ENCODE results near the gene SENP7.
"Not testable (repeated sequence)": the region's sequence is repeated elsewhere in the genome, so short reads cannot be mapped to it uniquely, and the experiment has no call there.

The SENP7 gene

GRCh38 chr3:101461451-101461850, 51.6 kb downstream of the SENP7 start:
- no peak for TF ChIP-seq BACH2 (CRISPR knock-in tag; IDR thresholded peaks at IDR 0.05; ENCODE audit: borderline replicate concordance)
- no peak for TF ChIP-seq ESRRG (CRISPR knock-in tag; IDR thresholded peaks at IDR 0.05)
- no peak for TF ChIP-seq SNAI2 (CRISPR knock-in tag; IDR thresholded peaks at IDR 0.05)
- TF ChIP-seq ZNF70 (CRISPR knock-in tag; IDR thresholded peaks at IDR 0.05) = no peak
- no peak for TF ChIP-seq CSRNP3 (CRISPR knock-in tag; IDR thresholded peaks at IDR 0.05)
- no peak for TF ChIP-seq PATZ1 (CRISPR knock-in tag; IDR thresholded peaks at IDR 0.05; ENCODE audit: borderline replicate concordance)
- no peak for ATAC-seq

GRCh38 chr3:101458387-101458786, 54.6 kb downstream of the SENP7 start:
- no peak for ATAC-seq
- TF ChIP-seq ARNTL (CRISPR knock-in tag; IDR thresholded peaks at IDR 0.05; ENCODE audit: borderline replicate concordance, low read depth) = no peak

- TF ChIP-seq ZNF8 (CRISPR knock-in tag; IDR thresholded peaks at IDR 0.05) (no peak), ZNF565 (CRISPR knock-in tag; conservative IDR thresholded peaks at IDR 0.05; ENCODE audit: low read depth) (no peak), ISL1 (CRISPR knock-in tag; IDR thresholded peaks at IDR 0.05) (no peak), TSHZ2 (CRISPR knock-in tag; IDR thresholded peaks at IDR 0.05) (no peak), ESRRG (CRISPR knock-in tag; IDR thresholded peaks at IDR 0.05) (no peak), ARNTL (CRISPR knock-in tag; IDR thresholded peaks at IDR 0.05; ENCODE audit: borderline replicate concordance, low read depth) (no peak), RARB (CRISPR knock-in tag; IDR thresholded peaks at IDR 0.05) (no peak), ZFP30 (CRISPR knock-in tag; IDR thresholded peaks at IDR 0.05) (no peak), ZNF70 (CRISPR knock-in tag; IDR thresholded peaks at IDR 0.05) (no peak), PPARA (CRISPR knock-in tag; IDR thresholded peaks at IDR 0.05; ENCODE audit: borderline replicate concordance) (no peak), GLIS3 (CRISPR knock-in tag; IDR thresholded peaks at IDR 0.05) (no peak), TCF4 (CRISPR knock-in tag; IDR thresholded peaks at IDR 0.05; ENCODE audit: borderline replicate concordance) (no peak), OSR1 (CRISPR knock-in tag; IDR thresholded peaks at IDR 0.05) (no peak), SNAI2 (CRISPR knock-in tag; IDR thresholded peaks at IDR 0.05) (no peak)
- no peak for ATAC-seq
These were observed 58.4 kb downstream of the SENP7 start for GRCh38 chr3:101454629-101455028.

- ATAC-seq = no peak
These were observed 59.1 kb downstream of the SENP7 start for GRCh38 chr3:101453961-101454360.

GRCh38 chr3:101438641-101439040, 74.4 kb downstream of the SENP7 start:
- ATAC-seq = not testable (repeated sequence)

More at GRCh38 chr3:101453961-101454360, 59.1 kb downstream of the SENP7 start:
- no peak for TF ChIP-seq TCF4 (CRISPR knock-in tag; IDR thresholded peaks at IDR 0.05; ENCODE audit: borderline replicate concordance)
- TF ChIP-seq GLIS3 (CRISPR knock-in tag; IDR thresholded peaks at IDR 0.05) = no peak
- TF ChIP-seq CREB5 (CRISPR knock-in tag; IDR thresholded peaks at IDR 0.05; ENCODE audit: low read depth) = no peak
- no peak for TF ChIP-seq ZNF565 (CRISPR knock-in tag; conservative IDR thresholded peaks at IDR 0.05; ENCODE audit: low read depth)
- no peak for TF ChIP-seq ZFP30 (CRISPR knock-in tag; IDR thresholded peaks at IDR 0.05)
- no peak for TF ChIP-seq BACH2 (CRISPR knock-in tag; IDR thresholded peaks at IDR 0.05; ENCODE audit: borderline replicate concordance)
- no peak for TF ChIP-seq TSHZ2 (CRISPR knock-in tag; IDR thresholded peaks at IDR 0.05)
- no peak for TF ChIP-seq ZFP3 (CRISPR knock-in tag; IDR thresholded peaks at IDR 0.05)
- no peak for TF ChIP-seq OSR1 (CRISPR knock-in tag; IDR thresholded peaks at IDR 0.05)

Data from SK-N-SH treated with all-trans-retinoic acid at 6 μM for 48 hours (cell line).